ENCODE measurements around the gene FAM78A.

FAM78A gene

DNA sequence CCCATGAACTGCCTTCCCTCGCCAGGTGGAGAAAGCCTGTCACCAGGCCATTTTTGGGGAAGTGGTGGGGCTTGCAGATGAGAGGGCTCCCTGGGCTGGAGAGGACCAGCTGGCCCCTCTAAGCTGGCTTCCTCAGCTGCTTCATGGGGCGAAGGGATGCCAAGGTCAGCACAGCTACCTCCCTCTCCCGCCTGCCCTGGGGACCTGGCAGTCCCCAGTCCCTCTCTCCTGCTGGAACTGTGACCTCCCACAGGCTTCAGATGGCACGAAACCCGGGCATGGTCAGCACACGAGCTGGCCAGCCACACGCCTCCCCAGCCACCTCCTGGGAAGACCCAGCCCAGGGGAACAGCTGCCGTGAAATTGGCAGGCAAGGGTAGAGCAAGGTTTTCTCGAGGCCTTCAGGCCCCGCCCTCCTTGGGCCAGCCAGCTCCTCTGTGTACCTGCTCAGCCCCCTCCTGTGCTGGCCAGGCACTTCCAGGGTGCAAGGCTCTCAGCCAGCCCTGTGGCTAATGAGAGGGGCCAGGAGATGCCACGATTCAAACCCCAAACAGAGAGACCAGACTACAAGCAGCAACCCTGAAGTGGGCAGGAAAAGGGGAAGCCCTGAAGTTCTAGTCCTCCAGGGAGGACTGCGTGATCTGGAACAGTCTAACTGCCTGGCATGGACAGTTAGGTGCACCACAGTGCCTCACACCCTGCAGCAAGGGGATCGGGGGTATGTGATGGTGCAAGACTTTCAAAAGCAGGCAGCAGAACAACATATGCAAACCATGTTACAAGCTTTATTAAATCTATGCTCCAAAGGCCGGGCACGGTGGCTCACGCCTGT, 26.1 kb upstream of the FAM78A start:
- DNase-seq (ENCODE audit: low spot score) = no peak

DNA sequence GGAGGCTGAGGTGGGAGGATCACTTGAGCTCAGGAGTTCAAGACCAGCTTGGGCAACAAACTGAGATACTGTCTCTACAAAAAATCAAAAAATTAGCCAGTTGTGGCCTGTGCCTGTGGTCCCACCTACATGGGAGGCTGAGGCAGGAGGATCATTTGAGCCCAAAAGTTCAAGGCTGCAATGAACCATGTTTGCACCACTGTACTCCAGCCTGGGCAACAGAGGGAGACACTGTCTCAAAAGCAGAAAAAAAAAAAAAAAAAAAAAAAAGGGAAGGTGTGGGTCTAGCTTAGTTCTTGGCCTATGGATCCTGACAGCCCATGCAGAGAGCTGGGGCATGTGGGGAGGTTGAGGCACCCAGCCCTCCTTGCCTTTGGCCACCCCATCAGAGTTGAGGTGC, 24.1 kb upstream of the FAM78A start:
- no peak for DNase-seq (ENCODE audit: low spot score)

DNA sequence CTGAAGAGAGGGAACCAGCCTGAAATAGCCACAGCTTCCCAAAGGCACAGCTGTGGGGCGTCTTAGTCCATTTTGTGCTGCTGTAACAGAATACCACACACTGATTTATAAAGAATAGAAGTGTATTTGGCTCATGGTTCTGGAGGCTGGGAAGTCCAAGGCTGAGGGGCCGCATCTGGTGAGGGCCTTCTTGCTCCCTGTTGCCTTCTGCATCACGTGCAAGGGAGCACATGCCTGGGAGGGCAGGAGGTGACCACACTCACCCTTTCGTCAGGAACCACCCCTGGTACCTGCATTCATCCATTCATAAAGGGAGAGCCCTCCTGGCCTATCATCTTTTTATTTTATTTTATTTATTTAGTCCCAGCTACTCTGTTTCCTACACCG, 23.6 kb upstream of the FAM78A start:
- DNase-seq (ENCODE audit: low spot score) = no peak

DNA sequence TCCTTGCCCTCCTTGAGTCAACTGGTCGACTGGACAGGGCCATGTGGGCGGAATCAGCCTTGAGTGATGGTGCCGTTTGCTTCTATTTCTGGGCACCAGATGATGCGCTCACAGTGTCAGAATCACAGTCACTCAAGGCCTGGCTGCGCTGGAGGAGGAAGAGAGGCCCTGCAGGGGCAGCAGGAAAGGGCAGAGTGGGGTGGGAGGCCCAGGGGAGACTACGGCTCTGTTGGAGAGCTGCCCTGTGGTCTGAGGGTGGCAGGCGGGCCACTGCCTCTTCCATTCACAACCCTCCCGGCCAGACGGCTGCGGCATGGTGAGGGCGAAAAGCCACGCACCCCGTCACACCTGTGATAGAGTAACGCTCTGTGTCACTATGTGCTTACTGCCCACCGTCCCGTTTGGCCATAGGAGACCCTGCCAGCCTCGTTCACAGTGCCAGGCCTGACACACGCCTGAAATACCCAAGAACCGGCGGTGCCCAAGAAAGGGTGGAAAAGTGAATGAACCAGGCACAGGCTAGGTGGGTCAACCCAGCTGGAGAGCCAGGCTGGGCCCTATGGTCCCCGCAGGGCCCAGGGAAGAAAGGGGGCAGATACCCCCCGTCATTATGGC, 23.1 kb upstream of the FAM78A start:
- no peak for DNase-seq (ENCODE audit: low spot score)

DNA sequence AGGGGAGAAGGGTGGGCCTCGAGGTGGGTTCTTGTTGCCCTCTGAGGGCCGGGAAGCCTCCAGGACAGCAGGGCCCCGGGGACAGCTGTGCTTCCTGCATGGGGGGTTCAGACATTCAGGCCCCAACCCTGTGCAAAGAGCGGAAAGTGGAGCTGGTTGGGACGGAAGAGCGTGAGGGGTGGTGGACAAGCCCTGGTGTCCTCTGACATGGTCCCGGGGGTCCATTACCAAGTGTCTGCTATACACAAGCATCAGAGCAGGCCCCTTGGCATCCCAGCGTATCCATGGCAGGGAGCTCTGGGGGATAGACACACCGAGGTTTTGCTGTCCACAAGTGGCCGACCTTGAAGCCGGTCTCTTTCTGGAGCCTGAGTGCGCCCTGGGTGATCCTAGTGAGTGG, 22.5 kb upstream of the FAM78A start:
- DNase-seq (ENCODE audit: low spot score) = no peak

DNA sequence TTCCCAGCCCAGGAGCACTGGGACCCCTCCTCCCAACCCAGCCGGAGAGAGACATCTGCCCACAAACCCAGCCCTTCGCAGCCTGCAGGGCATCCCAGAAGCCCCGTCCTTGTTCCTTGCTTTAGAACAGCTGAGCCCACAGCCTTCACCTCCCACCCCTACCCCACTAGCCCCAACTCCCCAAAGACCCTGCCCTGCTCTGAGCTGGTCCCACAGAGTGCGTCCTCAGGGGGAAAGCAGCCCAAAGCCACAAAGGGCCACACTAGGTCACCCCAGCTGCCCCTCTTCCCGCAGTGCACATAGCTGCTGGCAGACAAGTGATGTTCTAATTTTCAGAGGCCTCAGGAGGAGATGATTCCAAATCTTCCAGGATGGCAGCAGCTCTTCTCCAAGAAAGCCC, 22.0 kb upstream of the FAM78A start:
- no peak for DNase-seq (ENCODE audit: low spot score)

DNA sequence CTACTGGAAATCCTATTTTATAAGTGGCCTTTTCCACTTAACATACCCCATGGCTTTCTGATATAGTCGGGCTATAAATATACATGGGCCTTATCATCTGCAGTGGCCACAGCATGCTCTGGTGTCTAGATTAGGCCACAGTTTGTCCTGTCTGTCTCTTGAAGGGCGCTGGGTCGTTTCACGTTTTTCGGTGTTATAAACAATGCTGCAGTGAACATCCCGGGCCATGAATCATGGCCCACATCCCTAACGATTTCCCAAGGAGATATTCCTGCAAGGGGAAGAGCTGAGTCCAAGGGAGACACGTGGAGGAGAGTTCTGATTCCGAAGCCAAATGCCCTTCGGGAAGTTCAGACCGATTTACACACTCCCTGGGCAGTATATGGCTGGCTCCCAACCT, 21.6 kb upstream of the FAM78A start:
- DNase-seq (ENCODE audit: low spot score) = no peak

DNA sequence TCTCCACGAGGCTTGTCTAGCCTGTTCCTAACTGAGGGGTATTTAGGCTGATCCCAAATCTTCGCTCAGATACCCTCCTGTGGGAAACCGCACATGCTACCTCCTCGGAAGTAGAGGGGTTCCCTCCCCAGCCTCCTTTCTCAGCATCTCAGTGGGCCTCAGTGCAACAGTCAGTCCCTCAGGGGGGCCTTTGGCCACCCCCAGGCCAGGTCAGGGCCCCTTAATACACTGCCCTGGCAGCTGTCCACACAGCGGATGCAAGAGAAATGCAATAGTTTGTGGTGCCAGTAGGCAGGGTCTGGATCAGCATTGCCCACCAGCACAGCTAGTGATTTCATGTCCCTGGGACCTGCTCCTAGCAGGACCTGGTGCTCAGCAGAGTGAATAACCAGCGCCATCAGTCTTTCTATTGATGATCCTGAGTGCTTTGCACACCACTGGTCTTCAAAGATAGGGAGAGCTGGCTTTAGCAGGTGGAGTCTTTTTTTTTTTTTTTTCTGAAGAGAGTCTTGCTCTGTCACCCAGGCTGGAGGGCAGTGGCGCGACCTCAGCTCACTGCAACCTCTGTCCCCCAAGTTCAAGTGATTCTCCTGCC, 20.7 kb upstream of the FAM78A start:
- DNase-seq (ENCODE audit: low spot score) = no peak

DNA sequence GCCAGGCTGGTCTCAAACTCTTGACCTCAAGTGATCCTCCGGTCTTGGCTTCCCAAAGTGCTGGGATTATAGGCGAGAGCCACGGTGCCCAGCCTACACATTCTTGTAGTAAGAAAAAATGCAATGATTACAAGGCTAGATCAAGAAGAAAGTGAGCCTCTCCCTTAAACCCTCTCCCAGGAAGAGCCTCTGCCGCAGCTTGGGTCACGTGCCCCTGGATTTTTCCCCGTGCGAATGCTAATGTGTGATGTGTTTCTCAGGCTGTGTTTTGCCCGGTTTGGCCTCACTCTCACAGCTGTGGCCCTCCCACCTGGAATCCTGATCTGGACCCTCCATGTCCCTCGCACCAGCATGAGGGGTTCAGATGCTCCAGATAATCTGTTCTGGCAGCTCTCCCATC, 20.1 kb upstream of the FAM78A start:
- no peak for DNase-seq (ENCODE audit: low spot score)

DNA sequence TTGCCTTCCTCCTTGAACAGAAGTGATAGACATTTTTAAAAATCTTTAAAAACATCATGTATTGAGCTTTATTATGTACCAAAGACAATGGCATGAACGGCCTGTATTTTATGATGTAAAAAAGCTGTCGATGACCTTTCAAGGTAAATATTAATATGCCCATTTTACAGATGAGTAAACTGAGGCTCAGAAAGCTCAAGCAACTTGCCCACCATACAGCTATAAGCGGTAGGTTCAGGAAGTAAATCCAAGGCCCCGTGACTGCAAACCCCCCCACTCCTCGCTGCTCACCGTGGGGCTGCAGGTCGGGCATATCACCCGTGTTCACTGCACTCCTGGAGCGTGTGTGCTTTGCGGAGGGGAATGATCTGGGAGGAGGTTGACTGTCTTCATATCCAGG, 16.6 kb upstream of the FAM78A start:
- DNase-seq (ENCODE audit: low spot score) = no peak

DNA sequence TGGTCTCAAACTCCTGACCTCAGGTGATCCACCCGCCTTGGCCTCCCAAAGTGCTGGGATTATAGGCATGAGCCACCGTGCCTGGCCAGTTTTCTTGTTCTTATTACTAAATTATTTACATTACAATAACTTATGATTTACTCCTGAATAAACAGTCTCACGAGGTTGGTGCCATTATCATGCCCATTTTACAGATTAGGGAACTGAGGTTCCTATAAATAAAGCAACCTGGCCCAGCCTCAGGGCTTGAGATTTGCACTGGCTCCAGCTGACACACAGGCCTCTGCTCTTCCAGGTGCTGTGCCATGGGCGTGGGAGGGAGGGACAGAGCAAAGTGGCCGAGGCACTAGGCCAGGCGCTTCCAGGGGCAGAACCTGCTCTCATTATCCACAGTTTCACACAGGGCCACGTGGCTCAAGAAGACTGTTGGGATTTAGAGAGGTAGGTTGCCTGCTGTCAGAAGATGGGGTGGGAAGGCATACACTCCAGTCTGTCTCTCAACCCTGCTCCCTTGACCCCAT, 15.5 kb upstream of the FAM78A start:
- DNase-seq (ENCODE audit: low spot score) = no peak

DNA sequence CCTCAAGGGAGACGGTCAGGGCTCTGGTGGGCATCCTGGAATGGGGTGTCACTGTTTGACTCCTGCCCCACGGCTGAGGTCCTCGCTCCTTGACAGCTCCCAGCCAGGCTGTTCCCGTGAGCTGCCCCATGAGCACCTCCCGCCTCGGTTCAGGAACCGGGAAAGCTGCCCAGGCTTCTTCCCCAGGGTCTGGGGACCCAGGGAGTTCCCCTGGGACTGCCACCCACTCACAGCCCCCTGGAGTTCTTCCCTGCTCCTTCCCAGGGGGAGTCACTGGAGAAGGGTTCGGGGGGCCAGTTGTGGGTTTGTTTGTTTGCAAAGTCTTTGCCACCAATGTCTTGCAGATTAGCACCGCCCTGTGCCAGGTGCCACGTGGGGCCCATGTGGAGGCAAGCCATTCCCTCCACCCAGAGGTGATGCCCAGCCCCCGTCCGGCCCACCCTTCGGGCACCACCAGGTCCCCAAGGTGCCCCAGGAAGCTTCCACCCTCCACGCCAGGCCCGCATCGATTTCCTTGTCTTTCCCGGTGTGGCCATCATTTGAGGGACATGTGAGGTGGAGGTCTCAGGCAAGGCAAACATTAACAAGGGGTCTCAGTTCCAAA, 14.6 kb upstream of the FAM78A start:
- no peak for DNase-seq (ENCODE audit: low spot score)

DNA sequence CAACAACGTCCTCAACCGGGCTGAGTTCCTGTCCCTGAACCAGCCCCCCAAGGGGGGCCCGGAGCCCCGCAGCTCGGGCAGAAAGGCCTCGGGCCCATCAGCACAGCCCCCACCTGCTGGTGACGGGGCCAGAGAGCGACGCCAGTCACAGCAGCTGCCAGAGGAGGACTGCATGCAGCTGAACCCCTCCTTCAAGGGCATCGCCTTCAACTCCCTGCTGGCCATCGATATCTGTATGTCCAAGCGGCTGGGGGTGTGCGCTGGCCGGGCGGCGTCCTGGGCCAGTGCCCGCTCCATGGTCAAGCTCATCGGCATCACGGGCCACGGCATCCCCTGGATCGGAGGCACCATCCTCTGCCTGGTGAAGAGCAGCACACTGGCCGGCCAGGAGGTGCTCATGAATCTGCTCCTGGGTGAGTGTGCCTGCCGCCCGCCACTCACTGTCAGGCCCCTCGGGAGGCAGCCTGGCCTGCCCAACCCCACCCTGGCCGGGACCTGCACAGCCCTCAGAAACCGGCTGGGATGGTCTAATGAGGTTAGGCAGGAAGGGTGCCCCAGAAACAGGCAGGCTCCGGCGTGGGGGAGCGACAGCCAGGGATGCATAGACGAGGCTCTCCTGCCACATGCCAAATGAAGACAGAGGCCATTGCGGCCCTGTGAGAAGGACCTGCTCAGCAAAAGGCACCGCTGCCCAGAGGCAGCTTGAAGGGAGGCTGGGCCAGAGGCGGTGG, 13.9 kb upstream of the FAM78A start:
- no peak for DNase-seq (ENCODE audit: low spot score)

DNA sequence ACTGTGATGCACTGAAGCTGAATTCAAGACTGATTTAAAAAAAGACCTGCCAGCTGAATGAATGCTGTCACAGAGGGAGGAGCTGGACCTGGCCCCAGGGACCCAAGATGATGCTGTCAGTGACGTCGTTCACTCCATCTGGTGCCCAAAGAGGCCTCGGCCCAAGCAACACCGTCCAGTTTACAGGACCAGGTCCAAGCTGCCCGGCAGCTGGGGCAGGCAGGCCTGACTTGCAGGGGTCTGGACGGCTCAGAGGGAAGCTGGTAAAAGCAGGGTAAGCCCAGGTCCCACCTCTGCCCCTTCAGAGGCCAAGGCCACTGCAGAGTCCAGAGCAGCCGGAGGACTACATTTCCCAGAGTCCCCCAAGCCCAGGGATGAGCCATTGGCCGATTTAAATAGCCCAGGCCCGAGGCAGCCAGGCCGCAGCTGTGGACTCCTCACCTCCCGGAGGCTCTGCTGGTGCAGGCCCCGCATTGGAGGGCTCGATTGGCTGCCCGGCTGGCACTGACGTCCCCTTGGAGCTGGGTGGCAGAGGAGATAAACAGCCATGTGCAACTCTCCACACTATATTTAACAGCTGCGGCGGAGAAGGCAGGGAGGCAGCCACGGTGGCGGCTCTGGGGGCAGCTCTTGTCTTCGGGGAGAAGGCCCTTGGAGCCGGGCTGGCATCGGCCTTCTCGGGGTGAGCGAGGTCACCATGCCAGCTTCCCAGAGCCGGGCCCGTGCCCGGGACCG, 13.2 kb upstream of the FAM78A start, which contains the start of gene PLPP7:
Gene PLPP7, plus strand, starts transcription at position 423 of the 735 bp plus-strand sequence. Its CDS starts 275 bp downstream, at position 698.
- DNase-seq (ENCODE audit: low spot score) = no peak

DNA sequence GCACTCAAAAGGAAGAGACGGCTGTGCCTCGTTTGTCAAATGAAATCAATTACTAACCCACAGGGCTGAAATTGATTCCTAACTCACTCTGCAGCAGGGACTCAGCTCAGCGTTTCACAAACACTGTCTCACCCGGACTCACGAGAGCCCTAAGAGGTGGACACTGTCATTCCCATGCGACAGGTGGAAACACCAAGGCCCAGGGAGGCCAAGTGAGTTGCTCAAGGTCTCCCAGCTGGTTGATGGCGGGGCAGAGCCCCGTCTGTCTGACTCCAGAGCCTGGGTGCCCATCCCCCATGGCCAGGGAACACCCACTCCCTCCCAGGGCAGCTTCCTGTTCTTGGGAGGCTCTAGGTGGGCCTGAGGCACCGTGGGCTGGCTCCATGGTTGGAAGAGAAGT, 11.9 kb upstream of the FAM78A start:
- no peak for DNase-seq (ENCODE audit: low spot score)

DNA sequence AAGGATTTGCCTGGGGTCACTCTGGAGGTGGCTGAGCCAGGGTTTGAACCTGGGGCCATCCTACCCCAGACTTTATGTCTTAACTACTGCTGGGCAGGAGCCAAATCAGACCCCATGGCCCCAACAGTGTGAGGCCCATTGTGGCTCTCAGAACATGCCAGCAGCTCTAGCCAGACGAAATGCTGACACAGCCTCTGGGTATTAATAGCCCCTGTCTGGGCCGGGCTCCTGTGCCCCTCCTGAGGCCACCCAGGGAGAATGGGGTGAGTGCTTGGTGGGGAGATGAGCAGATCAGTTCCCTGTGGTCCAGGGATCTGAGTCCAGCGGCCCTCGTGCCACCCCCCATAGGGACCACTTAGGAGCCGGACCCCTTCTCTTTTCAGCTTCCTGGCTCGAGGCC, 11.0 kb upstream of the FAM78A start:
- DNase-seq (ENCODE audit: low spot score) = no peak

DNA sequence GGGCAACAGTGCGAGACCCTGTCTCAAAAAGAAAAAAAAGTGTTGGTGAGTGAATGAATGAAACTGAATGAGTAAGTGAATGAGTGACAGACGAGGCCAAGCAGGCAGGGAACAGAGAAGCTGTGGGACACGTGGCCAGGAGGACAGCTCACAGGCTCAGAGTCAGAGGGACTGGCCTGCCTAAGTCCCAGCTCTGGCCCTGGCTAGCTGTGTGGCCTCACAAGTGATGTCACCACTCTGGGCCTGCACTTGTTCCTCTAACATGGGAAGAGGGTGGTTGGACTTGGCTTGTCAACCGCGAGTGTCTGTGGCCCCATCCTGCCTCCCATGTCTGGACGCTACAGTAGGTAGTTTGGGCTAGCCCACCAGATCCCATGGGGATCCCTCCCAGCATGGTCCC, 8.5 kb upstream of the FAM78A start:
- DNase-seq (ENCODE audit: low spot score) = no peak

DNA sequence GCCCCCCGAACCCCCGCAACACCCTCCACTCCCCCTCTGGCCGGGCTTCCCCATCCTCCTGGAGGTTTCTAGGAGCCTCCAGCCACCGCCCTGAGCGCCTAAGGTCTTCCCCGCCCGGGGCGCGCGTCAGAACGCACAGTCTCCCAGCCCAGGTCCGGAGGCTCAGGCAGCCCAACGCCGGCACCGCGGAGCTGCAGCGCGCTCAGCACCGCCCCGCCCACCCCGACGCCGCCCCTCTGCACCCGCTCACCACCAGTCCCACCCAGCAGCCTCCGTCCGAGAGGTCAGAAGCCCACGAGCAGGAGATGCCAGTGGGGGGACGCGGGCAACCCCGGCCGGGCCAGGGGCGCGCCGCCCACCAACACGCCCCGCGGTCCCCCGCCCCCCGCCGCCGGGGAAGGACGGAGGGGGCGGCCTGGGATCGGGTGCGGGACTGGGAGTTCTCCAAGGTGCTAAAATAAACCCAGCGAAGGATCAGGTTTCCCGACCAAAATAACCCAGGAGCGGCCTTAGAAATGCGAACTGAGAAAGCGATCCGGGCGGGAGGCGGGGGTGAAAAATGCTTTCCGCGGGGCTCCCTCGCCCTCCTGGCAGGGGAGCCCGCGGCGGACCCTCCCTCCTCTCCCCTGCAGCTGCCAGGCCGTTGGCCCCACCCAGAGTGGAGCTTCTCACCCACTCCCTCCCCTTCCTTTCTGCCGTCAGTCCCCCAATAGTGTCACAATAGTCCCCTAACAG, 6.5 kb upstream of the FAM78A start:
- no peak for DNase-seq (ENCODE audit: low spot score)

DNA sequence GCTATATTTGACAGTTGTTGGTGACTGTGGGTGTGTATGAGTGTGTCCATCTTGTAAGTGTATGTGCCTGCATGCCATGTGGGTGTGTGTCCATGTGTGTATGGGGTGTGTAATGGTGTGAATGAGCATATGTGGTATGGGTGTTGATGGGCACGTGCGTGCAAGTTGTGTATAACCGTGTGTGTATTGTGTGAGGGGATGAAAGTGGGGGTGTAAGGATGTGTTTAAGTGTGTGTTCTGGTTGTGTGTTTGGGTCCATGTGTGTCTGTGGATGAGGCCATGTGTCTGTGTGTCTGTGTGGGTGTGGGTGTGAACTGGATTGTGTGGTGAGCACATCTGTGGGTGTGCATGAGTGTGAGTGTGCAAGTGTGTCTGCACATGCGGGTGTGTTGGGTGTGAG, 5.9 kb upstream of the FAM78A start:
- DNase-seq (ENCODE audit: low spot score) = no peak

DNA sequence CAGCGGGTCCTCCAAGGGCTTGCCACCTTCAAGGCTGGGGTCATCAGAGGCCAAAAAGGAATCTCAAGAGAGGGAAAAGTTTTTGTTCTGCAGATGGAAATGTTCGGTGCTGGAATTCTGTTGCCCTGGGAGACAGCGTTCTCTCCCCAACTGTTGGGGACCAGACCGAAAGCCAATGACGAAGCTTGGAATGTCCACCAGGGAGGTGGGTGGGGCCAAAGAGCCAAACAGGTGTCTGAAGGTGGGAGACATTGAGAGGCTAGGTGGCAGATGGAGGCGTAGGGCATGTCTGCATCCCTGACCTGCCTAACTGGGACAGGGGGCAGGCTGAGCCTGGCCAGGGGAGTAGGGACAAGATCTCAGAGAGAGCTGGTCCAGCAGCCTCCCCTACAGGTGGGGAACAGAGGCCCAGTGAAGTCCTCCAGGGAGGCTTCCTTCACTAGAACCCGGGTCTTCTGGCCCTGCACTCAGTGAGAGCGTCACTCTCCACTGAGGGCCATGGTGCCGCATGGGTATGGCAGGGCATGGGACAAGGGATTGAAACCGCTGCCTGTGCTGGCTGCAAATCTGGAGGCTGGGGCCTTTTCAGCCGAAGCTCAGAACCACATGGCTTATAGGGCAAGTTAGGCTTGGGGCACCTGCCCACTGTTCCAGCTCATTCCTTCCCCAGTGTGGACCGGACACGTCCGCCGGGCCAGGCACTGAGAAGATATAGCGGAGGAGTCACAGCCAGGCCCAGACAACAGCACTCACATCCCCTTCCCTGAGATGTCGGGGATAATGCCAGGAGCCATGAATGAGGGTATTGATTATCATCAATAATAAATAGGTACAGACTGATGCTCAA, 5.0 kb upstream of the FAM78A start:
- DNase-seq (ENCODE audit: low spot score) = no peak

Measured in CD4-positive, alpha-beta T cell treated with Interleukin-2 at 100 ng/mL for 4 hours (primary cell).